Epidermal melanocyte (primary cell): ENCODE results near the gene TNS3.

Experiments
- DNase-seq: peaks from one replicate; pipeline ENCODE4 v3.0.0; 2011; ENCODE audit warnings: low spot score; ENCODE audit not compliant: insufficient read length

TNS3 gene

GRCh38 chr7:47489624-47490023, 92.3 kb downstream of the TNS3 start:
- no peak for DNase-seq

- no peak for DNase-seq
Observed at GRCh38 chr7:47488969-47489342, 93.0 kb downstream of the TNS3 start.

DNA sequence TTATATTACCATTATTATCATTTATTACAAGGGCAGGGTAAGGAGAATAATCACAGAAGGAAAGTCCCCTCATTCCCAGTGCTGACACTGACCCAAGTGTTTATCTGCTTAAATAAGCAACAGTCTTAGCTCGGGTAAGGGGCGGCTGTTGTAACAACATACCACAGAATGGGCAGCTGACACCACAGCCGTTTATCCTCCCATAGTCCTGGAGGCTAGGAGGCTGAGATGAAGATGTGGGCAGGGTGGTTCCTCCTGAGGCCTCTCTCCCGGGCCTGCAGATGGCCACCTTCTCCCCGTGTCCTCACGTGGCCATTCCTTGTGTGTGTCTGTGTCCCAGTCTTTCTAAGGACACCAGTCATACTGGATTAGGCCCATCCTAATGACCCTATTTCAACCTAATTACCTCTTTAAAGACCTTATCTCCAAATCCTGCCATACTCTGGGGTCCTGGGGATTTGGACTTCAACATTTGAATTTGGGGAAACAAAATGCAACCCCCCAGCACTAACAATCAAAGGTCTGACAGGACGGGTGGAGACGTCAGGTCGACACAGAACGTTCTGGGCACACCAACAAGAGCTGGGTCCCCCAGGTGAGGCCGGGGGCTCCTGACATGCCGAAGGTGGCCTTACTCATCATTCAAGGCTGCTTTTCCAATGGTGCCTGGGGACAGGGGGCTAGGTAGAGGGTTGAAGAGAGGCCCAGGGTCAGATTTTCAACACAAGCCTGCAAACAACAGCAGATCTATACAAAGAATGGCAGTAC, 93.5 kb downstream of the TNS3 start:
- DNase-seq: no peak

DNA sequence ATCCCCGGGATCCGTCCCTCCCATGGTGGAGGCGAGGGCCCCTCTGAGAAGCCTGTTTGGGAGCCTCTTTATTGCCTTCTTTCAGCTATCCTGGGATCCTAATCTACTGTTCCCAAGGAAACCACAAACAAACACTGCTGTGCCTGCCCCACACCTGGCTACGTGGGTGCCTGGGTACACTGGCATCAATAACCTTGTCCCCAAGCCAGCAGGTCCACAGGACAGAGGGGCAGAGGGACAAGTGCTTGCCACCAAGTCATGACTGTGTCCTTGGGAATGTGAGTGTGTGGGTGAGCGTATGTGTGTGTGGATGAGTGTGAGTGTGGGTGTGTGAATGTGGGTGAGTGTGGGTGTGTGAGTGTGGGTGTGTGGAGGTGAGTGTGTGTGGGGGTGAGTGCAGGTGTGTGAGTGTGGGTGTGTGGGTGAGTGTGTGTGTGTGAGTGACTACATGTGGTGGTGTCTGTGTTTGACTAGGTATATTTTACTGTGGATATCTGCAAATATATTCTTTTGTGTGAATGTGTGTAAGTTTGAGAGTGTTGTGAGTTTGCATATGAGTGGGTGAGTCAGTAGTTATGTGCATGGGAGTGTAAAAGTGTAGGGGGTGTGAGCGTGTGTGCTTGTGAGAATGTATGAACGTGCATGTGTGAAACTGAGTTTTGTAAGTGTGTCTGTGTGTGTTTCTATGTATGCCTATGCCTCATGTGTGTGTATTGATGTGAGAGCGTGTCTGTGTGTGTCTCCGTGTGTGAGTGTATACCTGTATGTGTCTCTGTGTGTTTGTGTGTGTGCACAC, 96.1 kb downstream of the TNS3 start:
- DNase-seq: no peak

DNA sequence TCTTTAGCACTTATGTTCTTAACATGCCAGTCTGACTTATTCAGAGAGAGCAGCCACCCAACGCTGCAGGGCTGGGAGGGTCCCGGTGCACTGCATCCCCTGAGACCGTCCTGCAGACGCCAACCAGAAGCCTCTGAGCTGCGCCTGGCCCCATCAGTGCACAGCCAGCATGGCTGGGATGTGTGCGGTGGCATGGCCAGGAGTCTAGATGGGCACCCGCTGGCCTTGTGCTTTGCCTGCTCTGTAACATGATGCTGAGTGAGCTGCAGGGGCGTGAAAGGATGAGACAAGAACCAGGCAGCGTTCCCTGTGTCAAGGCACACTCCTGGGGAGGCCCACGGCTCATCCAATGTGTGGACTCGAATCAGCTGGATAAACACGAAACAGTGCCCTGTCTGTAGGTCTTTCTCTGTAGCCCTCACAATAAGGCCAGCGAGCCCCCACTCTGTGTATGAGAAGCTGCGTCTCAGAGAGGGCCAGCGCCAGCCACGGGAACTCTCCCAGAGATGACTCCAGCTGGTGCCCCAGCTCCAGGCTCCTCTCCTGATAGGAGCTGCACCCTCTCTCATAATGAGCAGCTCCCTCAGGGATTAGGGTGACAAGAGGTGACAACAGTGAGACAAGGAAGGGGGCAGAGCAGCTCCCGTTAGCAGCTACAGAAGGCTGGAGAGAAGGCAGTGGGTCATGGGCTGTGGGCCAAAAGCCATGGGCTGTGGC, 96.8 kb downstream of the TNS3 start:
- no peak for DNase-seq

GRCh38 chr7:47484457-47484856, 97.5 kb downstream of the TNS3 start:
- DNase-seq: no peak

DNA sequence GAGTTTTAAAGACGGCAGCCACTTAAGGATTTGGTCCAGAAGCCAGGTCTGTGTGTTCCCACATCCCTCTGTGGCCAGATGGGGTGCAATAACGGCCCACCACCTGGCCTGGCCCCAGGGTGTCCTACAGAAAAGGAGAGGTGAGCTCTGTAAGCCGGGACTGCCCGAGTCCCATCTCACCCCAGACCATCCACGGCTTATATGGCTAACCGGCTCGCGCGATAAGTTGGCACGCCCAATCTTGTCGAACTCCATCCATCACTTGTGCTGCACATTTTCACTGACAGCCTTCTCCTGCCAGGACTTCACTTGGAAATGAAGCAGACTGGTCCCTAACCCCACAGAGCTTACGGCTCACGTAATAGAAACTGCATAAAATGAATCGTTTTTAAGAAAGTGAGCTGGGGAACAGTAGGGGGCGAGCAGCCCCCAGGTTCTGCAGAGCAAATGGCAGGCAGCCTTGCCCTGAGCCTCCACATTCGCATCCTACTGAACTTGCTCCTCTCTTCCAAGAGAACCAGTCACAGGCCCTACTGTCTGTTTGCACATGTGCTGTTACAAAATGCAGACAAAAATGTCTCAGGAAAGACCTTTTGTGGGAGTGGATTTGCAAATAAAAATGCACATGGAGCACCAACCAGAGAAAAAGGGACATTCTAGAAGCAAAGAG, 98.2 kb downstream of the TNS3 start:
- DNase-seq: no peak

DNA sequence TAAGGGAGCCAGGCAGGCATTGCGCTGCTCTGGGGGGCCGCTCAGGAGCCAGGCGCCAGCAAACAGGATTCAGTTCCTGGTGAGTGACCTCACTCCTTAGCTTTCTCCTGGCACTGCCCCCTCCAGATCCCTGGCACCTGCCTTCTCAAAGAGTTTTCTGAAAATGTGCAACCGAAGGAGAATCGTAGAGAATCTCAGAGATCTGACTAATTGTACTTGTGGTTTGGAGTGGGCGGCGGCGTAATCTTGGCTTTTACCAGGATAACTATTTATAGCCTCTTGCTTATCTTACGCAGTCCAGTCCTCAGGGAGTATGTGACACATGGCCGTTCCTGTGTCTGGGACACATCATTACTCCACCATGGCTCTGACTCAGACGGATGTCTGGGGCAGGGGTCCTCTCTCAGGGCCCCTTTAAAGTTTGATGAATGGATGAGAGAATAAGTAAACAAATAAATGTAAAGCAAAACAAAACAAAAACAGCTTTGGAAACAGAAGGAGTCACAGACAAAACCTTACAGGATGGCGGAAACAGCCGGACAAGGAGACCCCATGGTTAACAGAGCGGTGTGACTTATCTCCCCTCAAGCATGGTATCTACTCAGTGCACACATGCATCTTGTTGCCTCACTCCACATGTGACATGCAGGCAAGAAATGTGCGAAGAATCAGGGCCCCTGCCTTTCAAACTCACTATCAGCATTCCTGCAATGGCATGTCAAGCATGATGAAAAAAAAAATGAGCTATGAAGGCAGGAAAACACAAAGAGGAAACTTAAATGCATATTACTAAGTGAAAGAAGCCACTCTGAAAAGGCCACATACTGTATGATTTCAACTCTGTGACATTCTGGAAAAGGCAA, 99.7 kb downstream of the TNS3 start:
- no peak for DNase-seq

DNA sequence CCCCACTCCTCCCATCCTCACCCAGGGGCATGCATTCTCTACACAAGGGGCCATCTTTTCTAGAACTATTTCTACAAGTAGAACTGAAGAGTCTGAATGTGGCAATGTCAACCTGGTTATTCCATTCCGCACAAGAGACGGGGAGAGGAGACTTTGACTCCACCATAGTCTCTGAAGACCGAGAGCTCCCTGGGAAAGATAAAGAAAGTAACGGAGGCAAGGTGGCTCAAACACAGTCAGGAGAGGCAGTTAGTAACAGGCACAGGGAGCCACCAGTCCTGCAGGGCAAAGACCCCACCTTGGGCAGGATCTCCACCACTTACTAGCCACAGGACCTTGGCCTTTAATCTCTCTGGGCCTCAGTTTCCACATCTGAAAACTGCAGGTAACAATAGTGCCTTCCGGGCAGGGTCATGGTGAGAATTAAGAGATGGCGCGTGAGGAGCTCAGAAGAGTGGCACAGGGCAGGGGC, 100.3 kb downstream of the TNS3 start:
- DNase-seq: no peak

DNA sequence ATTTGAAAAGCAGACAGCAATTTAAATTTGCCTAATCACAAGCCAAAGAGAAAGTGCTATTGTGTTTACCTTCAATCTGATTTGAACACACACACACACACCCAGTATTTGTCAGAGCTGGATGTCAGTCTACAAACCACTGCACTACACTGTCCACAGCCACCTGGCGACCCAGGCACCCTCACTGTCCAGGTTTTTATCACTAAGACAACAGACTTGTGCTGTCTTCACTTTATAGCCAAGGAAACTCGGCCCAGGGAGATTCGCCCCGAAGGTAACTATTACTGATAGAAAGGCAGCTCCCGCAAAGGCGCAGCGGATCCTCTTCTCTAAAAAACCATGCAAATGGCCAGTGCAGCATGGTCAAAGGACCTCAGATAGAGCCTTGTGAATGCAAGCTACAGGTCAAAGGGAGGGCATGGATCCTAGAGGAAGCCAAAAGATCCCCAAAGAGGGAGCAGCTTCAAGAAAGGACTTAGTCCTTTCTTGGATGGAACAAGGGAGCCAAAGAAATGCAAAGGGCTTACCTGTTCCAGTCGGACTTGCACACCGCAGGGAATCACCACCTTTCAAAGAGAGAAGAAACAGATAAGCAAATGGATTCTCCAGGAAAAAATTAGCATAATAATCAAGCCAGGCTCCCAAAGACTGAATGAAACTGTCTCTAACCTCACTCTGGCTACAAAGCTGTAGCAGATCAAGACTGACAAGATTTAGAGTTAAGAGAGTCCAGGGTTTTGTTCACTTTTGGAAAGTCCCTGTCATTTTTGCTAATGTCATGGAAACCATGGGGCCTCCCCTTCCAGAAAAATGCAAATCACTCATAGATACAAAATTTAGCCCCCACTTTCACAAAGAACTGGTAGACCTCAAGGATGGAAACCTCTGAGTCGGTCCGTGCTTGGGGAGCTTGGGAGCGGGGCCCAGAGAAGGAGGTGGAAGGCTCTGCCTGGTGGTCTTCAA, 101.1 kb downstream of the TNS3 start:
- no peak for DNase-seq

DNA sequence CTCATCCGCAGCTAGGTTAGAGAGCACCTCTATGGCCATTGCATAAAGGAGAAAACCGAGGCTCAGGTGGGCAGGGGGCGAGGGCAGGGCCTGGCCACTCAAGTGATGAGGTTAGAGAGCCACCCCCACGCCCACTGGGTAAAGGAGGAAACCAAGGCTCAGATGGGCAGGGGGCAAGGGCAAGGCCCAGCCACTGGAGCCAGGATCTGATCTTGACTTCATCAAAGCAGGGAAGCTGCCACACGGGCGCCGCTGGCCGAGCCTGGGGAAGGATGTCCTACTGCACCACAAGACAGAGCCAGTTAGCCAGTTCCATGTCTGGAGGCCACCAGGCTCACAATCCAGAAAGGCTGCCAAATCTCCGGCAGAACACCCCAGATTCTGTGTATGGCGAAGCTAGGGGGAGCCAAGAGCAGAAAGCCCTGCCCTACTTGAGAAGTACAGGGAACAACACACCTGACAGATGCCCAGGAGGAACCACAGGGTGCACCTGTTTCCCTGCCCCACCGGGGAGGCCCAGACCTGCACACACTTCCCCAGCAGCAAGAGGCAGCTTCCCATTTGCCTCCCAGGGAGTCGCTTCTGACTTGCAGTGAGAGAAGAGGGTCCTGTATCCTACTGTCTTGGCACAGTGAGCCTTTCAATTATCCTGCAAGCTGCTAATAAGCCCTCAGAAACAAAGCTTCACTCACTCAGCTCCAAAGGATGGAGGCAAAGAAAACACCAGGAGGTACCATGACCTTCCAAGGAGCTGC, 101.9 kb downstream of the TNS3 start:
- DNase-seq: no peak

DNA sequence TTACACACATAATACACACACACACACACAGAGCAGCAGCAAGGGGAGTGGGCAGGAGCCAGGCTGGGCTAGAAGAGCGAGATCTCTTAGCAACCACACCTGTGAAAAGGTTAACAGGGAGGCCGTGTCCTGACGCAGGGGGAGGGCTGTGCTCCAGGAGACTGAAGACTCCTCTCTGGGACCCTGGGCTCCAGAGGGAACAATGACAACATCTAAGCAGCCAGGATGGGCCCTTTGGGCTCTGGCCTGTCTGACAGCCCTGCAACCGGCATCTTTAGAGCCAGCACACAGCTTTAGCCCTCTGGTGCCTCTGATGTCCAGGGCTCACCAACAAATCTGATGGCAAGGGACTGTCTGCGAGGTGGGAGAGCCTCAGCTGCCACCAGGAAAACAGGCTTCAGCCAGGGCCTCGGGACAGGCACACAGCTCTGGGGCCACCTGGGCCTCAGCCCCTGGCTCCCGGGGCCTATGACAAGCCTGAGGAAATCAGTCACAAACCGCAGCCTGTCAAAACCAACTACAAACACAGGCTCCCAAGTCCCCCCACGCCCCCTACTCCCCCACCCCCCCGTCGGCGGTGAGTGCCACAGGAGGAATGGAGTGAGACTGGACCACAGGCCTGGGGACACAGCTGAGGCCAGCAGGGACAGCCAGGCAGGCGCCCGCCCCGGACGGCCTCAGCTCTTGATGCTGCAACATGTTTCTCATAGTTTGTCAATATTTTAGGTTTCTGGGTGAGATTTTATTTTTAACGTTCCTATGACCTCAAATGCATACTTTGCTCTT, 102.8 kb downstream of the TNS3 start:
- no peak for DNase-seq

- DNase-seq: no peak
Observed at GRCh38 chr7:47478017-47478344, 103.9 kb downstream of the TNS3 start.

GRCh38 chr7:47477191-47478016, 104.5 kb downstream of the TNS3 start:
- DNase-seq: no peak

- DNase-seq: no peak
Observed at GRCh38 chr7:47475880-47476227, 106.1 kb downstream of the TNS3 start.

DNA sequence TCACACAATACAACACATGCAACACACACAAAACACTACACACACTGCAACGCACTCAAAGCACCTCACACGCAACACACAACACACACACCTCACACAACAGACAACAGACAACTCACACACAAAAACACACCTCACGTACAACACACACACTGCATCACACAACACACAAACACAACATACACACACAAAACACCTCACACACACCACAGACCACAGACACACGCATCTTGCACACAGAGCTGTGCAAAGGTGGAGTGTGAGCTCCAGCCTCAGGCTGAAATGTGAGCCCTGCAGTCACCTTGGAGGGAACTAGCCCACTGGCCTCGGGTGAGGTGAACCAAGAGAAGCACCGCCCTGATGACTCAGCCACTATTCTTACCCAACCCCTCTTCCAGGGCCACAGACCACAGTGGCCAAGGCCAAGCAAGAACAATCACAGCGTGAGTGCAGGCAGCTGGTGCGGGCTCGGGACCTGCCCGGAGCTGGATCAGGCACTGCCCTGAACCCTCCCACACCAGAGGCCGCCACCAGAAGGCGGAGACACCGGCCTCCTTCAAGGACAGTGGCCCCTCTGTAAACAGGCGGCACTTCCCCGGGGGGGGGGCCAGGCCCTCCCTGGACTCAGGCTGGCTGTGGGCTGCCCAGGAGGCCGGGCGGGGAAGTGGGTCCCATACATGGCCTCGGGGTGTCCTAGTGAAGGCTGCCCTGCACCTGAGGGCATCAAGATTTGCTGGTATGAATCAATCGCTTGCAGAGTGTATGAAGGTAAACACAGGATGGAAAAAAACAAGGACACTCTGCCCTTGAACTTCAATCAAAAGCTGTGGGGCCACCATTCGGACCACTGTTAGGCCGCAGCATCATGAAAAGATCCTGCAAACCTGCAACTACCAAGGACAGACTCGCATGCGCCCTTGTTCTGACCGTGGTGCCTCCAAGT, 106.7 kb downstream of the TNS3 start:
- DNase-seq: no peak
